PC-3 (cell line): ENCODE results near the gene NOP53.

Experiments used
- CTCF ChIP-seq: fragments of 300-600 bp; sonication (generic); conservative IDR thresholded peaks from 2 replicates; pipeline ENCODE4 v1.5.1; 2017; ENCODE audit warnings: antibody characterized with exemption, low read depth, mild to moderate bottlenecking, low read length
- EZH2 ChIP-seq: fragments of 300-600 bp; sonication (generic); IDR thresholded peaks from one replicate; pipeline ENCODE4 v1.6.1; 2017; ENCODE audit warnings: antibody characterized with exemption, mild to moderate bottlenecking, low read length; ENCODE audit not compliant: unreplicated experiment
- EZH2phosphoT487 ChIP-seq: fragments of 300-600 bp; sonication (generic); IDR thresholded peaks from 2 replicates; pipeline ENCODE4 v1.6.1; 2018; ENCODE audit warnings: mild to moderate bottlenecking, antibody characterized with exemption, low read length, borderline replicate concordance

GRCh38 chr19:47756627-47756929, 11.2 kb downstream of the NOP53 start:
- no peak for TF ChIP-seq CTCF
- TF ChIP-seq EZH2phosphoT487: no peak
- no peak for TF ChIP-seq EZH2
